GM12878 (cell line): ENCODE results near the gene SGF29. TPM values are rescaled to one million over a fixed set of nuclear protein-coding genes. Genes with fewer than 3 reads are reported as not detected.

ENCODE experiments used
- ATAC-seq: fragments of 200-7000 bp; cut with Tn5 transposase; 3 replicates; pipeline ENCODE4 v1.9.1; 2020; ENCODE audit warnings: mild to moderate bottlenecking, moderate library complexity
- BruUV-seq: library from RNA; stranded (reverse); fragments of 400-500 nt; replicated peaks from 2 replicates; lab custom pipeline; 2021; lab: Mats Ljungman, UMichigan
- CTCF ChIA-PET: fragments of 300-600 bp; sonication (Branson Sonifier 250); formaldehyde crosslinking; extraction: SDS; loops from one replicate; lab custom pipeline; 2021; ENCODE audit warnings: inconsistent platforms; lab: Yijun Ruan, JAX
- POLR2A ChIA-PET: fragments of 350-600 bp; formaldehyde crosslinking; extraction: SDS; loops from one replicate; lab custom pipeline; 2021; ENCODE audit warnings: inconsistent platforms; lab: Charles Lee
- RAD21 ChIA-PET: fragments of 300-600 bp; sonication (Branson Sonifier 250); formaldehyde crosslinking; loops from one replicate; lab custom pipeline; 2023; ENCODE audit warnings: antibody characterized with exemption; ENCODE audit not compliant: unreplicated experiment; lab: Charles Lee
- SMC1A ChIA-PET: fragments of 300-600 bp; sonication (Branson Sonifier 250); formaldehyde crosslinking; loops from one replicate; lab custom pipeline; 2023; ENCODE audit not compliant: unreplicated experiment, uncharacterized antibody; lab: Charles Lee
- DNase-seq: peaks from one replicate; pipeline ENCODE4 v3.0.0-alpha.2; 2011; ENCODE audit warnings: low read depth, low spot score
- FAIRE-seq: peaks from 3 replicates; lab custom pipeline; 2011; peaks lifted over from hg19 to GRCh38; lab: Jason Lieb, UNC
- H2AFZ ChIP-seq: 2 replicates; pipeline ENCODE4 v1.6.0; 2011; ENCODE audit warnings: low read depth, low read length, control low read depth; ENCODE audit not compliant: control insufficient read depth
- H3K27ac ChIP-seq: 2 replicates; pipeline ENCODE4 v1.5.1; 2011; ENCODE audit warnings: control low read depth; ENCODE audit not compliant: control insufficient read depth, insufficient read depth
- H3K27me3 ChIP-seq, 2 experiments: replicated peaks in 1 of 2; 2 replicates each; pipeline versions ENCODE4 v1.6.0 to v1.6.1; 2011; ENCODE audit warnings: low read length in 1 of 2; ENCODE audit not compliant: control insufficient read depth in 2 of 2, insufficient read depth in 2 of 2
- H3K36me3 ChIP-seq, 2 experiments: 2 replicates each; pipeline ENCODE4 v1.5.1; 2011; ENCODE audit warnings: low read length in 1 of 2; ENCODE audit not compliant: control insufficient read depth in 2 of 2, insufficient read depth in 2 of 2
- H3K4me1 ChIP-seq: 2 replicates; pipeline ENCODE4 v1.6.1; 2011; ENCODE audit warnings: mild to moderate bottlenecking, low read length, moderate library complexity, mixed read lengths; ENCODE audit not compliant: control insufficient read depth, insufficient read depth
- H3K4me2 ChIP-seq: 2 replicates; pipeline ENCODE4 v1.6.0; 2011; ENCODE audit warnings: control low read depth; ENCODE audit not compliant: control insufficient read depth, insufficient read depth
- H3K4me3 ChIP-seq: fragments of 200-600 bp; sonication (generic); 2 replicates; pipeline ENCODE4 v1.5.1; 2016
- H3K79me2 ChIP-seq: 2 replicates; pipeline ENCODE4 v1.6.0; 2011; ENCODE audit warnings: low read length; ENCODE audit not compliant: control insufficient read depth, insufficient read depth
- H3K9ac ChIP-seq: 2 replicates; pipeline ENCODE4 v1.8.0; 2011; ENCODE audit warnings: low read length, control low read depth, mixed read lengths; ENCODE audit not compliant: control insufficient read depth, insufficient read depth
- H3K9me3 ChIP-seq: replicated peaks from 3 replicates; pipeline ENCODE4 v1.5.1; 2011; ENCODE audit warnings: mild to moderate bottlenecking, low read length; ENCODE audit not compliant: control insufficient read depth, insufficient read depth
- H4K20me1 ChIP-seq: 2 replicates; pipeline ENCODE4 v1.6.0; 2011; ENCODE audit not compliant: control insufficient read depth, insufficient read depth
- LARP7 ChIP-seq: fragments of 450-650 bp; IDR thresholded peaks from 2 replicates; pipeline ENCODE4 v1.6.1; 2017; ENCODE audit warnings: mild to moderate bottlenecking
- RBBP5 ChIP-seq: fragments of 200-600 bp; sonication (generic); conservative IDR thresholded peaks from 2 replicates; pipeline ENCODE4 v1.6.1; 2016
- SMC3 ChIP-seq: IDR thresholded peaks from 2 replicates; pipeline ENCODE4 v1.6.1; 2011; ENCODE audit warnings: low read length, improper control_type of control experiment, borderline replicate concordance
- ZNF274 ChIP-seq: IDR thresholded peaks from one replicate; pipeline ENCODE4 v1.8.0; 2011; ENCODE audit not compliant: insufficient read length, insufficient read depth
- WGBS: methylation state at CpG from one replicate; pipeline ENCODE4 v1.1.6; 2016; ENCODE audit warnings: low lambda C conversion rate; ENCODE audit not compliant: insufficient replicate concordance, insufficient coverage; ENCODE audit errors: missing lambda C conversion rate; 5-methylcytosine and 5-hydroxymethylcytosine counted together
- in situ Hi-C: fragments of 300-500 bp; cut with MboI; formaldehyde crosslinking; loops from 9 replicates; pipeline ENCODE4 v1.14.3; 2018; ENCODE audit warnings: mixed read lengths
- intact Hi-C: fragments of 100-400 bp; cut with micrococcal nuclease; formaldehyde crosslinking; loops from one replicate; pipeline ENCODE4 v1.14.2; 2022; ENCODE audit not compliant: unreplicated experiment
- polyA plus RNA-seq, 11 experiments: library from polyadenylated mRNA; depleted of rRNA in 4 of 11; unstranded in 6 of 11; stranded (reverse) in 5 of 11; fragments of >200 nt; fragmentation: Nextera tagmentation in 4 of 11; fragmentation: Illumina TruSeq in 1 of 11; extraction: Ambion mirVana in 4 of 11; extraction: Trizol in 1 of 11; gene quantifications; 1 replicate in 1 of 11; 2 replicates in 10 of 11; pipeline versions ENCODE4 v1.2.1 to v1.2.3, GENCODE V29; 2011 to 2016; ENCODE audit warnings: inconsistent platforms in 2 of 11, missing spikeins in 2 of 11, low read depth in 1 of 11
- total RNA-seq, 4 experiments: library from RNA; depleted of rRNA in 3 of 4; stranded (reverse); fragments of >200 nt in 3 of 4; fragmentation: Illumina TruSeq in 1 of 4; extraction: Trizol in 1 of 4; gene quantifications; 2 replicates each; pipeline versions ENCODE4 v1.2.1 to v1.2.3, GENCODE V29; 2013 to 2021

SGF29 gene
- total and polyA plus RNA-seq, 10 of the 15 experiments (the other 5 are each of a cell fraction or from before 2014, with no cell fraction given) = 2.2 to 20.1 (median 12.3) TPM

DNA sequence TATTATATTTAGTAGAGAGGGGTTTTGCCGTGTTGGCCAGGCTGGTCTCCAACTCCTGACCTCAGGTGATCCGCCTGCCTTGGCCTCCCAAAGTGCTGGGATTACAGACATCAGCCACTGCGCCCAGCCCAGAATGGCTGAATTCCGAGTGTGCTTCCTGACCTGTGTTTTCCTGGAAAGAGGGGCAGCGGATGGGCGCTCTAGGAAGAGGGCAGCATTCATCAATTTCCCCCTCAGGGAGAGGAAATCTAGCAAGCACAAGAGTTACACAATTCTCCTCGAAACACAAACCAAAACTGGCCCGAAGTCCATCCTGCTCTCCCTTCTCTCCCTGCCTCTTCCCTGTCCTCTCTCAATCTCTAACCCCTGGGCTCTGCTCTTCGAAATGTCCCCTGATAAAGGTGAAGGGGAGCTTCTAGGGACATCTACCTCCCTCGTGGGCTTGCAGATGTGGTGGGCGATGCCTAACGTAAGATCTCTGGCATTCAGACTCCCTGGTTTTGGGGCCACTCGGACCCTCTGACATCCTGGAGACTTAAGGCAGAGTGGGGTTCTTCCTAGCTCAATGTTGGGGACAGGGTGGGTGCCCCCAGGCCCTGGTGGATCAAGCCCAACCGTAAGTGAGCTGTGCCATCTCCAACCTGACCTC lies 48.1 kb upstream of the SGF29 start:
- TF ChIP-seq ZNF274 (no peak), RBBP5 (no peak), SMC3 (no peak)
- TF ChIP-seq, all 136 proteins: peak for 0
- no peaks in the 10 kb centered on the region for H3K9me3 ChIP-seq
- intact Hi-C loops = no loop called here
- H4K20me1 ChIP-seq = no peaks in the 10 kb centered on the region
- no peak overlapping the region for H3K4me3 ChIP-seq
- CTCF ChIA-PET = interaction anchor here (0.6 kb wide), 1 partner anchor 447 kb away, joined by 3 read pairs; no protein-coding TSS in a partner anchor
- RAD21 ChIA-PET = no interaction called here
- no peak for ATAC-seq
- H3K36me3 ChIP-seq = no peaks in the 10 kb centered on the region
- POLR2A ChIA-PET = no interaction called here
- FAIRE-seq = no peak
- H3K79me2 ChIP-seq = no peaks in the 10 kb centered on the region
- H3K27me3 ChIP-seq = no peaks in the 10 kb centered on the region
- no peak overlapping the region for H3K4me2 ChIP-seq
- in situ Hi-C loops = no loop called here
- no peak overlapping the region for H3K9ac ChIP-seq
- H2AFZ ChIP-seq = no peak overlapping the region
- peaks cover 24% of the 10 kb centered on the region for H3K4me1 ChIP-seq
- H3K27ac ChIP-seq = no peak overlapping the region
- WGBS = 63% methylated on average over 14 of the region's 14 CpGs
- BruUV-seq = no TSS peak
- SMC1A ChIA-PET = interaction anchor here (1.1 kb wide), 1 partner anchor 9 kb away, joined by 3 read pairs; no protein-coding TSS in a partner anchor
- no peak for DNase-seq

DNA sequence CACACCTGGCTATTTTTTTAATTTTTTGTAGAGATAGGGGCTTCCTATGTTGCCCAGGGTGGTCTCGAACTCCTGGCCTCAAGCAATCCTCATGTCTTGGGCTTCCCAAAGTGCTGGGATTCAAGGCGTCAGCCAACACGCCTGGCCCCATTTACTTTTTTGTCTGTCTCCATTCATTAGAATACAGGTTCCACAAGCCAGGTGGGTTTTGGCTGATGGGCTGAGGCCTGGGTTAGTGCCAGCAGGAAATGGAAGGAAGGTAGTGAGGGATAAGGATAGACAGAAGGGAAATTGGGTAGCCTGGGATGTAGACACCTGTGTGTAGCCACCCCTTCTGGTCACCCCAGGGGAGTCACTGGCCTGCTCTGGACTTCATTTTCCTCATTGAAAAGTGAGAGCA lies 42.7 kb upstream of the SGF29 start:
- Histone ChIP-seq H3K4me1 (peaks cover 23% of the 10 kb centered on the region), H2AFZ (no peak overlapping the region), H3K4me2 (no peak overlapping the region), H3K9me3 (no peaks in the 10 kb centered on the region), H3K79me2 (no peaks in the 10 kb centered on the region), H3K27me3 (no peaks in the 10 kb centered on the region), H3K36me3 (no peaks in the 10 kb centered on the region), H3K4me3 (no peak overlapping the region), H3K9ac (no peak overlapping the region), H4K20me1 (no peaks in the 10 kb centered on the region), H3K27ac (no peak overlapping the region)
- WGBS = 57% methylated on average over 3 of the region's 3 CpGs
- intact Hi-C loops = no loop called here
- no peak for TF ChIP-seq LARP7
- BruUV-seq = no TSS peak
- CTCF ChIA-PET = interaction anchor here (1.4 kb wide), 1 partner anchor 44 kb away, joined by 3 read pairs; no protein-coding TSS in a partner anchor
- SMC1A ChIA-PET = no interaction called here
- in situ Hi-C loops = no loop called here
- POLR2A ChIA-PET = interaction anchor here (1.0 kb wide), 1 partner anchor 23 kb away, joined by 4 read pairs; no protein-coding TSS in a partner anchor
- RAD21 ChIA-PET = no interaction called here
- FAIRE-seq (no peak), ATAC-seq (no peak), DNase-seq (no peak)
